ENCODE data around the gene BRPF1. TPM values are rescaled to one million over a fixed set of nuclear protein-coding genes. Genes with fewer than 3 reads are reported as not detected.

BRPF1 gene
- total and polyA plus RNA-seq, 10 donors, result 5.5 to 31.9 (median 26.6) TPM

DNA sequence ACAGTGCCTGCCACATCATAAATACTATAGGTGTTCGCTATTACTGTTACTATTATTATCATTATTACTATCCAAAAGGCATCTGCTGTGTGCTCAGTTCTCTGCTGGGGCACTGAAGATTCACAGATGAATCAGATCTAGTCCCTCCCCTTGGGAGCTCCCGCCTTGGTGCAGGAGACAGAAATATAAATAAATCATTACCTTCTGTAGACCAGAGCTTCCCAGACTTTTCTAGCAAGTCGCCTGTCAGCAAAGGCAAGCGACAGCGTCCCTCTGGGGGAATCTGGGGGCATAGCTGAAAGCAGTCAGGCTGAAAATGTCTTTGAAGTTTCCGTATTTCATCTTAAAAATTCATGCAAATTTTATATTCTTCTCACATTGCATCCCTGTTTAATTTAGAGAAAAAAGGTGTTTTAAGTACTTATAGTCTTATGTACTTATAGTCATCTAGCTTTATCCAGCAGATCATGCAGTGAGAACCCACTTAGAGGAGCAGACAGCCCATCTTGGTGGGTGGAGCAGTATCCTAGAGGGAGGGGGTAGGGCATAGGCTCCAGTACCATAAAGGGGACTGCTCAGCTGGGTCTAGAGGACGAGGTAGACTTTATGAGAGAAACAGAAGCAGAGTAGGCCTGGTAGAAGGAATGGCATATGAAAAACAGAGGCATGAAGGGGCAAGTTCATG, 10.4 kb upstream of the BRPF1 start:
- no peak overlapping the region for H3K27ac ChIP-seq
- H3K9me3 ChIP-seq, result no peaks in the 10 kb centered on the region
- H3K4me1 ChIP-seq, result peaks cover 0 to 18% (median 2%) of the 10 kb centered on the region in 6 donors
- no peaks in the 10 kb centered on the region for H3K36me3 ChIP-seq
- H3K4me3 ChIP-seq, result no peak overlapping the region
- H3K27me3 ChIP-seq (replicated peaks in 1 of 7), result no peaks in the 10 kb centered on the region
- TF ChIP-seq POLR2A (IDR thresholded peaks at IDR 0.05), result no peak
- 46 to 60% (median 55%) methylated on average over 7 of the region's 7 CpGs for WGBS, 5 donors
- no peak for DNase-seq
- intact Hi-C loops (cut with DNase I; ENCODE audit: low total_unique reads), result no loop called here

DNA sequence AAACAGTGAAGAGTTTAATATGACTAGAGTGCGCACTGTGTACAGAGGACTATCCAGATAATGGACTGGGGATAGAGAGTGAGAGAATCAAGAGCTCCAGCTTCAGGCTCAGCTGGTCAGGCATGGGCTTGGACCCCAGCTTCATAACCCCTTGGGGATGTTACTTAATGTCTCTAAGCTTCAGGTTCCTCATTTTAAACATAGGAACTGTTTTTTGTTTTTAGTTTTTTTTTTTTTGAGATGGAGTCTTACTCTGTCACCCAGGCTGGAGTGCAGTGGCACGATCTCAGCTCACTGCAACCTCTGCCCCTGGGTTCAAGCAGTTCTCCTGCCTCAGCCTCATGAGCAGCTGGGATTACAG, 9.9 kb upstream of the BRPF1 start:
- Histone ChIP-seq H3K27ac (no peak overlapping the region), H3K4me3 (no peak overlapping the region), H3K4me1 (peaks cover 0 to 16% (median 3%) of the 10 kb centered on the region in 6 donors), H3K36me3 (no peaks in the 10 kb centered on the region), H3K9me3 (no peaks in the 10 kb centered on the region), H3K27me3 (replicated peaks in 1 of 7) (no peaks in the 10 kb centered on the region)
- WGBS, 5 donors, result 49 to 79% (median 60%) methylated on average over 2 of the region's 2 CpGs
- intact Hi-C loops (cut with DNase I; ENCODE audit: low total_unique reads), result no loop called here
- no peak for DNase-seq
- TF ChIP-seq, protein P1, sequence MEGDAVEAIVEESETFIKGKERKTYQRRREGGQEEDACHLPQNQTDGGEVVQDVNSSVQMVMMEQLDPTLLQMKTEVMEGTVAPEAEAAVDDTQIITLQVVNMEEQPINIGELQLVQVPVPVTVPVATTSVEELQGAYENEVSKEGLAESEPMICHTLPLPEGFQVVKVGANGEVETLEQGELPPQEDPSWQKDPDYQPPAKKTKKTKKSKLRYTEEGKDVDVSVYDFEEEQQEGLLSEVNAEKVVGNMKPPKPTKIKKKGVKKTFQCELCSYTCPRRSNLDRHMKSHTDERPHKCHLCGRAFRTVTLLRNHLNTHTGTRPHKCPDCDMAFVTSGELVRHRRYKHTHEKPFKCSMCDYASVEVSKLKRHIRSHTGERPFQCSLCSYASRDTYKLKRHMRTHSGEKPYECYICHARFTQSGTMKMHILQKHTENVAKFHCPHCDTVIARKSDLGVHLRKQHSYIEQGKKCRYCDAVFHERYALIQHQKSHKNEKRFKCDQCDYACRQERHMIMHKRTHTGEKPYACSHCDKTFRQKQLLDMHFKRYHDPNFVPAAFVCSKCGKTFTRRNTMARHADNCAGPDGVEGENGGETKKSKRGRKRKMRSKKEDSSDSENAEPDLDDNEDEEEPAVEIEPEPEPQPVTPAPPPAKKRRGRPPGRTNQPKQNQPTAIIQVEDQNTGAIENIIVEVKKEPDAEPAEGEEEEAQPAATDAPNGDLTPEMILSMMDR (IDR thresholded peaks at IDR 0.05 in 8 of 11, conservative IDR thresholded peaks at IDR 0.05 in 3 of 11), result no peak
- no peak for TF ChIP-seq POLR2AphosphoS5 (IDR thresholded peaks at IDR 0.05)

DNA sequence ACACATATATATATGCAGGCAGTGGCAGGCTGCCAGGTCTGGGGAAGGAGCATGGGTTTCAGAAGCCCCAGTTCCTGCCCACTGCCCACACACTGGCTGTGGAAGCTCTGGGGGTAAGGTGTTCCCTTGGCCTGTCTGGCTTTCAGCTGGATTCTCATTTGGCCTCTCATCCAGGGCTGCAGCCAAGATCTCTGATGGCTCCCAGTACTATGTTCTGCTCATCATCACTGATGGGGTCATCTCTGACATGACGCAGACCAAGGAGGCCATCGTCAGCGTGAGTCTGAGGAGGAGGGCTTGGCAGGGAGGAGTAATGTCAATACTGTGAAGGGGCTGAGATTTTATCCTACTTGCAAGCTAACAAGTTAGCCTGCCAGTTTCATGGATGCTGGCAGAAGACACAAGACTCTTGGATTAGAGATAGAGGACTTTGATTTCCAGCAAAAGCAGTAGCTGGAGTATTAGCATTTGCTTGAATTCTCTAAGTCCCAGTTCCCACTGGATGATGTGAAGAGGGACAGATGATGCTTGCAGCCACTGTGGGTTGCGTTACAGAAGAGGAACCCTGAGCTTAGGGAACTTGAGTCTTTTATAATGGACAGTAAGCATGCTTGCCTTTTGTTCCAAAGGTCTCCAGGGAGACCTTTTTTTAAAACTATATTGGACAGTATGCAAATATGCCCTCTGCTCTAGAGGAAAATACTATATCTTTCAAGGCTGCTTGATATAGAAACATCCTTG, 5.6 kb upstream of the BRPF1 start:
- H3K4me1 ChIP-seq, result peaks cover 5 to 36% (median 19%) of the 10 kb centered on the region in 6 donors
- no peaks in the 10 kb centered on the region for H3K36me3 ChIP-seq
- H3K27ac ChIP-seq, result no peak overlapping the region
- DNase-seq, result no peak
- no peaks in the 10 kb centered on the region for H3K27me3 ChIP-seq (replicated peaks in 1 of 7)
- WGBS, 5 donors, result 91 to 97% (median 94%) methylated on average over 4 of the region's 4 CpGs
- TF ChIP-seq POLR2A (IDR thresholded peaks at IDR 0.05), result no peak
- TF ChIP-seq, protein P1 (IDR thresholded peaks at IDR 0.05 in 8 of 11, conservative IDR thresholded peaks at IDR 0.05 in 3 of 11), result no peak
- no peak for TF ChIP-seq POLR2AphosphoS5 (IDR thresholded peaks at IDR 0.05)
- intact Hi-C loops (cut with DNase I; ENCODE audit: low total_unique reads), result no loop called here
- no peaks in the 10 kb centered on the region for H3K9me3 ChIP-seq
- H3K4me3 ChIP-seq, result no peak overlapping the region

DNA sequence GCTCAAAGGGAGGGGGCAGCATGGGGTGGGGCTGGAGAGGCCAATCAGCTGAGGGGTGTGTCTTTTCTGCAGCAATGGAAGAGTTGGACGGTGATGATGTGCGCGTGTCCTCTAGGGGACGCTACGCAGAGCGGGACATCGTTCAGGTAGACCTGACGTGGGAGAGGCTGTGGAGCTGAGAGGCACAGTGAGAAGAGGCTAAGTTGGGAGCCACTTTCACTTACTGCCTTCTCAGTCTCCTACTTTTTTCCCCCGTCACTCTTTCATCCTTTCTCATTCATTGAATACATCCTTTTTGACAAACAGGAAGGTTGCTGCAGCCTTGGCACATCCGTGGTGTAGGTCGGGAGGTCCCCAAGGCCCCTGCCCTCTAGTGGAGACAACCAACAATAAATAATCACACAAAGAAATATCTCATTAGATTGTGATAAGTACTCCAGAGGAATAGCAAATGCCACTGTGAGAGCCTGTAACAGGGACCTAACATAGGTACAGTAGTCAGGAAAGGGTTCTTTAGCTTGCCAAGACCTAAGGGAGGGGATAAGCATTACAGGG, 4.4 kb upstream of the BRPF1 start:
- Histone ChIP-seq H3K4me3 (peak overlapping the region in 4 of 8 donors; percentile 8 to 55 (median 16)), H3K27ac (peak overlapping the region in 3 of 8 donors; percentile 41 to 45 (median 41)), H3K27me3 (replicated peaks in 1 of 7) (no peaks in the 10 kb centered on the region), H3K36me3 (no peaks in the 10 kb centered on the region), H3K4me1 (peaks cover 5 to 30% (median 19%) of the 10 kb centered on the region in 6 donors), H3K9me3 (no peaks in the 10 kb centered on the region)
- DNase-seq, result no peak
- intact Hi-C loops (cut with DNase I; ENCODE audit: low total_unique reads), result no loop called here
- whole genome bisulfite sequencing, 5 donors, result 7 to 22% (median 12%) methylated on average over 11 of the region's 11 CpGs
- TF ChIP-seq POLR2AphosphoS5 (IDR thresholded peaks at IDR 0.05), result no peak
- TF ChIP-seq, protein P1 (IDR thresholded peaks at IDR 0.05 in 8 of 11, conservative IDR thresholded peaks at IDR 0.05 in 3 of 11), result peak in 8 of 11 experiments; percentile 25 to 57 (median 42)
- no peak for TF ChIP-seq POLR2A (IDR thresholded peaks at IDR 0.05)

Measured in spleen (tissue), 11 donors.